OCI-LY3 (cell line): ENCODE data around the gene PKD1L1.

Experiments
- CTCF ChIP-seq: fragments of 200-600, 300-600 bp; sonication (generic); IDR thresholded peaks from 2 replicates; pipeline ENCODE4 v1.5.1; 2014; ENCODE audit warnings: antibody characterized with exemption, low read length, low read depth
- EZH2phosphoT487 ChIP-seq: fragments of 200-600 bp; shearing (Covaris generic); IDR thresholded peaks from 2 replicates; pipeline ENCODE4 v1.6.1; 2018; ENCODE audit warnings: antibody characterized with exemption, mixed run types, low read depth

- TF ChIP-seq CTCF (no peak), EZH2phosphoT487 (no peak)
These were observed 212.6 kb downstream of the PKD1L1 start for GRCh38 chr7:47735431-47736345.
